ENCODE results near the gene ASCL2.
A peak's percentile ranks its signal among the peaks of the same experiment; 100 is the strongest.

The ASCL2 gene, protein sequence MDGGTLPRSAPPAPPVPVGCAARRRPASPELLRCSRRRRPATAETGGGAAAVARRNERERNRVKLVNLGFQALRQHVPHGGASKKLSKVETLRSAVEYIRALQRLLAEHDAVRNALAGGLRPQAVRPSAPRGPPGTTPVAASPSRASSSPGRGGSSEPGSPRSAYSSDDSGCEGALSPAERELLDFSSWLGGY

DNA sequence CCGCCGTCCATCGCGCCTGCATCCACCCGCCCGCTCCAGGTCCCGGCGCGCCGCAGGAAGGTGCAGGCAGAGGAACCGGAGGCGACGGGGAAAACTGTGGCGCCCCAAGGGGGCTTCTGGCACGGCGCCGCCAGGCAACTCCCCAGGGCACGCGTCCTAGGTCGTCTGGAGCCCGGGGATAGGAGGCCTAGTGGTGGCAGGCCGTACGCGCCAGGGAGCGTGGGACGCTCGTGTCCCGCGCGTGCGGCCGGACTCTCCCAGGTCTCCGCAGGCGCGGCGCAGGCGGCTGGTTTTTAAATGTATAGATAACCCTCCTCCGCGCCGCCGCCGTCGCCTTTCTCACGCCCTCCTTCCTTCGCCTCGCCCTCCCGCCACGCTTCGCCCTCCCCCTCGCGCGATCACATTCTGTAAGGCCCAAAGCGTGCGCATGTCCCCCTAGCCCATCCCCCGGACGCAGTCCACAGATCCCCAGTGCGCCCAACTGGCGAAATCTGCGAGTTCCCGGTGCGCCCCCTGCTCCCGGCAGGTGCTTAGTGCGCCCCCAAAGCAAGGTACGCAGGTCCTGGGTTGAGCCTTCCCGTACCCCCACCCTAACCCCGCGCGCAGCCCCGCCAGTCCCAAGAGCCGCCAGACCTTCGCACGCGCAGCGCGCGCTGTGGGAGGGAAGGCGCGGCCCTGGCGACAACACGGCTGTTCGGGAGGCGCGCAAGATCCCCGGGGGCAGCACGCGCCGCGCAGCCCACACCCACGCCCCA lies at the start of gene ASCL2:
Gene ASCL2 (minus strand): TSS at position 267 of the 755 bp plus-strand sequence. CDS start 256 bp downstream, at position 11.
- no peak for DNase-seq (ENCODE audit: low spot score)

DNA sequence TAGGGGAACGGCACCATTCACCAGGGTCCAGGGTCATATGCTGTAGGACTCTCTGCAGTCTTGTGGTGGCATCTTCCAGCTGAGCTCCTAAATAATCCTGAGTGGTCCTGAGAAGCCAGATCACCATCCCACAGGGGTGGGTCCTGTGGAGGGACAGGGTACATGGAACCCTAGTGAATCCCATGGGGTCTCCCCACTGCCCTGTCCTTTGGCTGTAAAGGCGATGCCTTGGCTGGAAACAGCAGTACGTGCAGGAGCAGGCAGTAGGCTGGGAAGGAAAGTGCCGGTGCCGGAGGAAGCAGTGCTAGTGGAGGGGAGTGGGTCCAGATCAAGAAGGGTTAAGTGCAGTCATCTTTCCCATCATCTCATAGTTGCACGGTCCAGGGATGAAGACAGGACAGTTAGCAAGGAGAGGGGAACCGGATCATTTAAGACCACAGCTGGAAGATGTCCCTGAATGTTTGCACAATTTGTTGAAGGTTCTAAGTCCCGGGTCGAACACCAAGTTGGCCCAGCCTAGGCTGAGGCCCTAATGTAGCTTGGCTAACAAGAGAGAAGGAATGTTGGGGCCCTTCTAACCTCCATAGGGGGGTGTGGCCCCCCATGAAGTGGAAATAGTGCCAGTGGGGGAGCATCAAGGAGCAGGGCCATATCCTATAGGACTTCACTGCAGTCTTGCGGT lies 49.5 kb upstream of the ASCL2 start:
- no peak for DNase-seq (ENCODE audit: low spot score)

DNA sequence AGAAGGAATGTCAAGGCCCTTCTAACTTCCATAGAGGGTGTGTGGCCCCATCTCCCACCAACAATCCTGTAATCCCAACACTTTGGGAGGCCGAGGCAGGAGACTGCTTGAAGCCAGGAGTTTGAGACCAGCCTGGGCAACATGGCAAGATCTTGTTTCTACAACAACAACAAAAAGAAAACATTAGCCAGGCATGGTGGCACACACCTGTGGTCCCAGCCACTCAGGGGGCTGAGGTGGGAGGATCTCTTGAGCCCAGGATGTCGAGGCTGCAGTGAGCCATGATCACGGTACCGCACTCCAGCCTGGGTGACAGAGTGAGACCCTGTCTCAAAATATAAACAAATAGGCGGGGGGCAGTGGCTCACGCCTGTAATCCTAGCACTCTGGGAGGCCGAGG lies 48.3 kb upstream of the ASCL2 start:
- DNase-seq (ENCODE audit: low spot score) = no peak

DNA sequence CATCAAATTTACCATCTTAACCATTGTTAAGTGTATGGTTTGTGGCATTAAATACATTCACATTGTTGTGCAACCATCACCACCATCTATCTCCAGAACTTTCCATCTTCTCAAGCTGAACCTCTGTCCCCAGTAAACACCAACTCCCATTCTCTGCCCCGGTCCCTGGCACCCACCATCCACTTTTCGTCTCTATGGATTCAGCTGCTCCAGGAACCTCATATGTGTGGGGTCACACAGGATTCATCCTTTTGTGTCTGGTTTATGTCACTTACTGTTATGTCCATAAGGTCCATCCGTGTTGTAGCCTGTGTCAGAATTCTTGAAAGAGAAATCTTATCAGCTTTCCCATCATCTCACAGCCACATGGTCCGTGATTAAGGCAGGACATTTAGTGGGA lies 47.7 kb upstream of the ASCL2 start:
- no peak for DNase-seq (ENCODE audit: low spot score)

DNA sequence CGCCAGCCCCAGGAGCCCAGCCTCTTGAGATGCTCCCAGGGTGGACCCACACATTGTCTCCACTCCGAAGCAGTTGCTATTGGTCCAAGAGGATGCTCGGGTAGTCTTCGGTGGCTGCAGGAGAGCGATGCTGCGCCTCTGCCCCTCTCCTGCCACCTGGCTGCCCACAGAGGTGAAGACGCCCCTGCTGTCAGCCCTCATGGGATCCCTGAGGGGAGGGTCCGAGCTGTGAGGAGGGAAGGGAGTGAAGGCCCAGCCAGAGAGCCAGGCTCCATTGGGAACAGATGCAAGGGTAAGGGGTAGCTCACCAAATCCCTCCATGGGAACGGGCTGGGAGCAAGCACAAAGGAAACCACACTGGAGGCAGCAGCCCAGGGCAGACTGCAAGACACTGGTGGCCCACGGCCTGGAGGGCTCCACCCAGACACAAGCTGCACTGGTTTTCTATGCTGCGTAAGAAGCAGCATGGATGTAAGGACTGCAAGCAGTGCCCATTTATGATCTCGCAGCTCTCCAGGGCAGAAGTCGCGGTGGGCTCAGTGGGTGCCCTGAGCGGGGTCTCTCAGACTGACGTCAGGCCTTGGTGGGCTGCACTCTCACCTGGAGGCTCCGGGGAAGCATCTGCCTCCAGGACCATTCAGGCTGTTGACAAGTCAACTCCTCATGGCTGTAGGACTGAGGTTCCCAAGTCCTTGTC lies 47.1 kb upstream of the ASCL2 start:
- DNase-seq (ENCODE audit: low spot score) = no peak

DNA sequence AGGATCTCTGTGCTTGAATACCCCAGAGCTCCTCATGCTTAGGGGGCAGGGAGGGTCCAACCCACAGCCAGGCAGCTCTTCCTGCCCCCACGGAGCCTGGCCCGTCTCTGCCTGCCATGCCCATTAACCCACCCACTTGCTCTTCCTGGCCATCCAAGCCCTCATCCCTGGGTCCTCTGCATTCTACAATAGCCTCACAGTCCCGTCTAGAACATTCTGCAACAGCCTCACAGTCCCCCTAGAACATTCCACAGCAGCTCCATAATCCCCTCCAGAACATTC lies 46.5 kb upstream of the ASCL2 start:
- DNase-seq (ENCODE audit: low spot score) = no peak

DNA sequence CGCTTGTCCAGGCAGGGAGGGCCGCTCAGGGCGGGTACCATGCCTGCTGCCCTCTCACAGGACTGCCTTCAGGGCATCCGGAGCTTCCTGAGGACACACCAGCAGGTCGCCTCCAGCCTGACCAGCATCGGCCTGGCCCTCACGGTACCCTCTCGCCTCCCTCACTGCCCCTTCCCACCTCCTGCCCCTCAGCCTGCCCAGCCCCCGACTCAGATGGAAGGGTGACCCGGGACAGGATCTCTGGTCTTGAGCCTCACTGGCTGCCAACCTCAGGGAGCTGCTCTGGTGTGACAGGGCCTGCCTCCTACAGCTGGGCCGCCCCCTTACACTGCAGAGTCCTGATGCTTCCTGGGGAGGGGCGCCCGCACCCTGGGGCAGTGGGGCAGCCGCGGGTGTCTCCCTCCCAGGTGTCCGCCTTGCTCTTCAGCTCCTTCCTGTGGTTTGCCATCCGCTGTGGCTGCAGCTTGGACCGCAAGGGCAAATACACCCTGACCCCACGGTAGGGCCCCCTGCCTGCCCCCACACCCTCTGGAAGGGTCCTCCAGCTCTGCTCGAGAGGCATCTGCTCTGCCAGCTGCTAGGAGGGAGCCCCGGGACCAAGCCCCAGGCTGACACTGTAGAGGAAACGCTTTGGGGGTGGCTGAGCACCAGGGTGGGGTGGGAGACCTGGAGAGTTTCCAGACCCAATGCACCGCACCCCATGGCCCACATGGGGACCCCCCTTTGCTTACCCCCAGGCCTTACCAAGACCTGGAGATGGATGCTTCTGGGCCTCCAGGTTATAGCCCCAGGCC lies 46.0 kb upstream of the ASCL2 start:
- DNase-seq (ENCODE audit: low spot score) = no peak

DNA sequence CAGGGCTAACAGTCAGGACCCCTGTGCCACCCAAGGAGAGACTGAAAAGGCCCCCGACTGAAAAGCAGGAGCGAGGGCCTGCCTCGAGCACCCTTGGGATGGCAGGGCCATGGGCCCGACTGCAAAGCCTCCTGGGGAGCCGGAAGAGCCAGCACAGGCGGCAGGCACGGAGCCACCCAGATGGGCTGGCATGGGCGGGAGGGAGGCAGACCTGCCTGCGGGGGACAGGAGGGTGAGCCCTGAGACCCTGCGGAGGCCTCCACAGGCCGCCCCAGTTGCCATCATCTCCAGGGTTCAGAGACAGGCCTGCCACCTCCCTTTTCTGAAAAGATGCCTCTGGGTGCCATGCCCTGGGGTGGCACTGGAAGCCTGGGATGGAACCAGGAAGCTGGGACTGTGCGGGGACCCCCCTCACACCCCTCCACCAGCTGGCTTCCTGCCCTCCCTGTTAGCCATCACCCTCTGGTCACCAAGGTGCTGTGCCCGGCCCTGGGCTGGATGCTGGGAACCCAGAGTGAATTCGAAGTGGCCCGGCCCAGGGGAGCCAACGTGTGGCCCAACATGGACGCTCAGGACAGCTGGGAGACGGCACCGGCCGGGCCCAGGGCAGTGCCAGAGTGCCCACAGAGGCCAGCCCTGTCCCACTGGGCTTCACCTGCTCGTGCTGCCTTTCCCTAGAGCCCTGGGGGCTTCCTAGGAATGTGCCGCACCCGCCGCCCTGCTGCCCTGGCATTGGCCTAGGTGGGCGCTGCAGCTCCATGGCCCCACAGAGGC lies 45.2 kb upstream of the ASCL2 start:
- DNase-seq (ENCODE audit: low spot score) = no peak

DNA sequence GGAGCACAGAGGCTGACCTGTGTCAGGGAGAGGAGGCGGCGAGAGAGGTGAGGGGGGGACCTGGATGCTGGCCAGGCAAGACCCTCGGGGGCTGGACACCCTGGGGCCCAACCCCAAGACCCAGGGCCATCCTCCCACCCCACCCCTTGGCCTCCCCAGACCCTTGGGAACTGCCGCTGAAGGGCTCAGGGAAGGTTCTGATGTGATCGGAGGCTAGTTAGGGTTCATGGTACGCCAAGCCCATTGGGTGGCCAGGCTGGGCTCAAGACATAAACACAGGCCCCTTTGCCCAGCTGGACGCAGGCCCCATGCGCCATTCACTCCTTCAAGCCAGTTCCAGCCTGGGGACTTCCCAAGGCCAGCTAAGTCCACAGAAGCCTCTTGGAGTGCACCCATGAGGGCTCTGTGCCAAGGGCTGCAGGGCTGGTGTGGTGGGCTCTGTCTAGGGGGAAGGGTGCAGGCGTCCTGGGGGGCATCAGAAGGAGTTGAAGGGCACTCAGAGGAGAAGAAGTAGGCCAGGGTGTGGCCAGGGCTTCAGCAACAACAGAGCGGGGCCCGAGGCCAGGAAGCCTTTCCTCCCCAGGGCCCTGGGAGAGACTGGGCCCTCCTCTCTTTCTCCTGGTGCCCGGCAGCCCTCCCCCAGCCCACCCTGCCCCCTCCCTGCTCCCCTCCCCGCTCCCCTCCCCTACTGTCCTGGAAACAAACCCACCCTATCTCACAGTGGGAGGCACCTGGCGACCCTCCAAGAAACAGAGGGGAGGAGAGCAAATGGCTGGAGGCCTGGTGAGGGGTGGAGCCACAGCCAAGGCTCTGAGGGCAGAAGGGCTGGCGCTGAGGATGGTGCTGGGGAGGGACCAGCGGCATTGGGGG lies 44.4 kb upstream of the ASCL2 start:
- DNase-seq (ENCODE audit: low spot score) = no peak

DNA sequence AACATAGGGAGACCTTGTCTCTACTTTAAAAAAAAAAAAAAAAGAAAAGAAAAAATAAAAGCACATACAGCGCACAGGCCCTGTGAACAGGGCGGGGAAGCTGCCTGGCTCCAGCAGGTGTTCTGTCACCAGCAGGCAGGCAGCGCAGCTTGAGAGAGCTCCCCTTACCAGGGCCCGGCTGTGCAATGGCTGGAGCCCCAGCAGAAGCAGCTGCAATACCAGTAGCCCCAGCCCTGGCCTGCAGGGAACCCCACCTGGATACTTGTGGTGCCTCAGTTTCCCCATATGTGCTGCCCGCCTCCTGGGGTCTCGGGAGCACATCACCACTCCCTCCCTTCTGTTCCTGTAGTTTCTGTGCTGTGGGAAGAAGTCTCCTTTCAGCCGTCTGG lies 43.7 kb upstream of the ASCL2 start:
- DNase-seq (ENCODE audit: low spot score) = peak; percentile 46

DNA sequence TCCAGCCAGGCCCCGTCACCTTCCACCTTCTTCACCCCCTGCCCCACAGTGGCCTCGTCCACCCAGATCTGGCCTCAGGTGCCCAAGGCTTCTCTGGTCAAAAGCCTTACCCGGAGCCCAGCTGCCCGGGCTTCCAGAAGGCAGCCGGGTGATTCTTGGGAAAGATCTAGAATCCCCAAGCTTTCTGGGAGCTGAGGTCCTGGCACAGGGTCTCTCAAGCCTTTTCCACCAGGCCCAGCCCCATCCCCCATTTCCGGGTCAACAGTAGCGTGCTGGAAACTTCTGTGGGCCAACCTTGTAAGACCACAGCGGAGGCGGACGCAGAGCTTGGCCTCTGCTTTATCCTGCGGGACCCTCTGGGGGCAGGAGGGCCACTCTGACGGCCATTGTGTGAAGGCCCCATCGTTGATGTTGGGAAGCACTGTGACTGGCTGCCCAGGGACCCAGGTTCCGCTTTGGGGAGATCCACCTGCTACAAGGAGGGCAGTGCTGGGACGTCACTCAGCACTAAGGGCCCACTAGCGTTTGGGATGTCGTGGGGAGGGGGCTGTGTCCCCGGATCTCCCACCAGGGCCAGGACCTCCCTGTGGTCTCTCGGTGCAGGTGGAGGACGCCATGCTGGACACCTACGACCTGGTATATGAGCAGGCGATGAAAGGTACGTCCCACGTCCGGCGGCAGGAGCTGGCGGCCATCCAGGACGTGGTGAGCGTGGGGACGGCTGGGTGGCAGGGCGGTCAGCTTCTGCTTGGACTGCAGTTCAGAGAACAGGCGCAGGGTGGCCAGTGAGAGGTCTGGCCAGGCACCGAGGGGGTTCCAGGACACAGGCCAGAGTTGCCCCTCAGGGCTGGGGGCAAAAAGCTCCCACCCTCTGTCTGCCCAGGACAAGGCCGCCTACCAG lies 42.9 kb upstream of the ASCL2 start:
- DNase-seq (ENCODE audit: low spot score) = no peak

DNA sequence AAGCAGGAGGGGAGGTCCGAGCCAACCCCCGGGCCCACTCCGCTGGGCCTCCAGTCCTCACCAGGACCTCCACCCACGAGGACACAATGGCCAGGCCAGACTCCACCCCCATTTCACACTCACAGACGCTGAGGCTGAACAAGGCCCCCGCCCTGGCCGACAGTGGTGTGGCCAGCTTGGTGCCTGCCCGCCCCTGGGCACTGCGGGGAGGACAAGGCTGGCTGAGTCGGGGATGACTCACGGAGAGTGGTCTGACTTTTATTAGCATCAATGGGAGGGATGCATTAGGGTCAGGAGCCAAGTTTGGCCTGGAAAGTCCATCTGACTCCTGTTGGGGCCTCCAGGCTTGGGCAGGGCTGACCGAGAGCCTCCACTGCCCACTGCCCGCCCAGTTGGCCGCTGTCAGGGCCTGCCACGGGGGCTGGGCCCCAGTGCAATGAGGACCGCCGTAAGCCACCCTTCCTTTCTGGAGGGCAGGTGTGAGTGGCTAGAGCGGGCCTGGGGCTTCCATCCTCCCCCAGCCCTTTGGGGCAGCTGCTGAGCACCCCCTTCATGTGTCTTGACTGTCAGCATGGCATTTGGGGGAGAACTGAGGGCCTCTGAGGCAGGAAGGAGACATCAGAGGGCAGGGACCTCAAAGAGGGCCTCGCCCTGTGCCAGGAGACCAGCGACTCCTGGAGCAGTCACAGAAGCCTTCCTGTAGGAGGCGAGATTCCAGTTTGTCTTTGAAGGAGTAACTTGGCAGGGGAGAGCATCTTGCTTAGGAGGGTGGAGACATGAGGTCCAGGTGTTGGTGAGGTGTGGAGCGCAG lies 42.0 kb upstream of the ASCL2 start:
- DNase-seq (ENCODE audit: low spot score) = no peak

DNA sequence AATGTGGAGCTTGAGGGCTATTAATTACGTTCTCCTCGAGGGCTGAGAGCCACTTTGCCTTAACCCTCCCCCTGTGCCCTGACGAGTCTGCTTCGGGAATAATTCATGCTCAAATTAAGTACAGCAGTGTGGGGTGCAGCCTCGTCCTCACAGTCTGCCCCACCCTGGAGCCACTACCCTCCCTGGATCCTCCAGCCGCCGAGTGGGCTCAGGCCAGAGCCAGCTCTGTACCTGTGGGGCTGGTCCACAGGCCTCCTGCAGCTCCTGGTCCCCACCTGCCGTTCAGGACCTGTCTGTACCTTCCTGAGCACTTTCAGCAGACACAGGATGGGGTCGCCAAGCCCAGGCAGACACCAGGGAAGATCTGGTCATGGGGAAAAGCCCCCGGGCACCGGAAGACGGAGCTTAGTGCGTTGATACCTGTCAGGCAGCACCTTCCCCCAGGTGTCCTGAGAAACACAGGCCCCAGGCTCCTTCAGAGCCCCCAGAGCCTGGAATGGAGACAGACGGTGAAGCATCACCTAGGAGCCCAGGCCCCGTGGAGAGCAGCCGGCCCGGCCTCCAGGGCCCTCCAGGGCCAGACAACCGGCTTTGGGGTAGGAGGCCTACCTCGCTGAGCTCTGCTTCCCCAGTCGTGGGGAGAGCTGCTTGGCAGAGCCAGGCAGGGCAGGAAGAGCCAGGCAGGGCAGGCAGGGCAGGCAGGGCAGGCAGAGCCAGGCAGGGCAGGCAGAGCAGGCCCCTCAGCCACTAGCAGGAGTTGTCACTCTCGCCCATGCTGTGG lies 41.2 kb upstream of the ASCL2 start:
- no peak for DNase-seq (ENCODE audit: low spot score)

DNA sequence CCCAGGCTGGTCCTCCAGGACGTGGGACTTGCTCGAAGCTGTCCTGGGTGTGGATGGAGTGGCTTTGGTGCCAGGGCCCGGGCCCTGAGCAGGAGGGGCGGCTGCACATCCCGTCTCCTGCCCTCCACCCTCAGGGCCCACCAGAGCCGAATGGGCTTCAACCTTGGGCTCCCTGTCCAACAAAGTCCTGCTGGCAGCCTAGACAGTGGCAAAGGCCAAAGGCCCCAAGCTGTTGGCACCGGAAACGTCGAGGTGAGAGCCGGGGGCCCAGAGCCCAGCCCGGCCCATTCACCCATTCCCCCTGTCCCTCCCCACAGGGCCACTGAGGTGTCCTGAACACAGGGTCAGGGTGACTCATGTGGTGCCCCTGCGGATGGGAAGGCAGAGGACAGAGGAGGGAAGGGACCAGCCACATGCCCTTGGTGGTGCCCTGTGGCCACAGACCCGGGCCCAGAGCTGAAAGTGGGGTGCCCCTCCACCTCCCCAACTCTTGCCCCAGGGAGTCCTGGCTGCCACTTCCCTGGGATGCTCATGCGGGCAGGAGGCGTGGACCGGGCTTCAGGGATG lies 40.5 kb upstream of the ASCL2 start:
- no peak for DNase-seq (ENCODE audit: low spot score)

DNA sequence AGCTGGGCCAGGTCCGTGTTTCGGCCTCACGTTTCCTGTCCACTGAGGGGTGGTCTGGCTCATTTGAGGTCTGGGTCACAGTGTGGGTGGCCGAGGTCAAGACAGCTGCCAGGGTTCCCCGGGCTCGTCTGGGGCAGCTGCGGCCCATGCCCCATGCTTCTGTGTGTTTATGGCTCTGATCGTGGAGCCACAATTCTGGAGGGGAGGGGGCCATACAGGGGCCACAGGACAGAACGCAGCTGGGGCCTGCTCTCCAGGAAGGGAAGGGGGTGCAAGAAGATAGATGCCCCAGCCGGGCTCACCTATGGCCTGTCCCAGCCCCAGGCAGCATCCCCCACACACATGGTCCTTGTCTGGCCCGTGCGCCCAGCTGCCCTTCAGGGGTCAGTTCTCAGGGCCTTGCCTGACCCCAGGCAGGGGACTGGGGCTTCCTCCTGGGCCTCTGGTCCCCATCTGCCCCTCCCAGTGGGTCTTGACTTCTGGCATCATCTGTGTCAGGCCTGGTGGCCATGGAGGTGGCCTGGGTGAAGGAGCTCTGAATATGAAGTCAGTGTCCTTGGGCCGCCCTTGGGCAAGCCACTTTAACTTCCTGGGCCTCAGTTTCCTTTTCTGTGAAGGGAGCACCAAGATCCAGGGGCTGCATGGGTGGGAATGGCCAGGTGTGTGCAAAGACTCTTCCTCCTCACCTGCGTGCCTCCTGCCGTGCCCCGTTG lies 39.8 kb upstream of the ASCL2 start:
- no peak for DNase-seq (ENCODE audit: low spot score)

DNA sequence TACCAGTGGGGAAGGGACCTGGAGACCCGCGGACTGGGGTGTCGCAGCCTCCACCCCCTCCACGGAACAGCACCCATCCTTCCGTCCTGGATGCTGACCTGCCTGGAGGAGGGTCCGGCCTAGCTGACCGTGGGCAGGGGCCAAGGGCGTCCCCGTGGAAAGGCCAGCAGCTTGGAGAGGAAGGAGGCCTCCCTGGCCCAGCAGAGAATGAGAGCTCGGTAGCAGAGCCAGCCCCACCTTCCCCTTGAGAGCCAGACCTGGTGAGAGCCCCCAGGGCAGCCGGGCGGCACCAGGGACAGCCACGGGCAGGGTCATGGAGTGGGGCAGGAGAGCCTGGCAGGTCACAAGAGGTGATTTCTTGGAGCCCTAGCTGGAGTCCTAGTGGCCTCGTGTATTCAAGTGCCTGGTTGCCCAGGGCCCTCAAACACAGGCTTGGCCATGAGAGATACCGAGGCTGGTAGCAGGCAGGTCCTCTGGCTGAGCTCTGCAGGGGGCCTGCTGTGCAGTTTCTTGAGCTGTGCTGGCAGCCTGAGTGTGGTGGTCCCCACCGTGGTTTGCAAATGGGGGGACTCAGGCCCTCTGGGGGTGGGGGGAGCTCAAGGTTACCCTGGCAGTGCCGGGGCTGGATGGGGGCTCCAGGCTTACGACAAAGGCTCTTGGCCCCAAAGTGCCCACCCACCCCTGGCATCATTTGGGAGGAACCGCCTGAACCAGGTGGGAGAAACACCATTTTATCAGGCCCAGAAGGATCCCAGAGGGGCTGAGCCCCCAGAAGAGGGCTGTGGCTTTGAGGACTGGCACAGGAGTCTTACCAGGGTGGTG lies 39.1 kb upstream of the ASCL2 start:
- DNase-seq (ENCODE audit: low spot score) = no peak

Measured in NAMALWA (cell line).